ENCODE measurements around the gene SLC49A3.

SLC49A3 gene

GRCh38 chr4:687971-688853 is 739 bp downstream of the SLC49A3 start:
- TF ChIP-seq CTCF (IDR thresholded peaks at IDR 0.05; ENCODE audit: extremely low read depth, insufficient read depth, missing control alignments) = no peak
- in situ Hi-C loops (cut with MboI; ENCODE audit: low pct_unique_long_range_greater_than_20kb, low sequenced_read_pairs, unreplicated experiment) = no loop called here
- no peak for DNase-seq (ENCODE audit: low spot score)

GRCh38 chr4:687048-687970 is 1.6 kb downstream of the SLC49A3 start:
- in situ Hi-C loops (cut with MboI; ENCODE audit: low pct_unique_long_range_greater_than_20kb, low sequenced_read_pairs, unreplicated experiment) = no loop called here
- TF ChIP-seq CTCF (IDR thresholded peaks at IDR 0.05; ENCODE audit: extremely low read depth, insufficient read depth, missing control alignments) = no peak
- no peak for DNase-seq (ENCODE audit: low spot score)

- in situ Hi-C loops (cut with MboI; ENCODE audit: low pct_unique_long_range_greater_than_20kb, low sequenced_read_pairs, unreplicated experiment) = no loop called here
- TF ChIP-seq CTCF (IDR thresholded peaks at IDR 0.05; ENCODE audit: extremely low read depth, insufficient read depth, missing control alignments) = no peak
- DNase-seq (ENCODE audit: low spot score) = no peak
Measured at GRCh38 chr4:686413-687040, 2.4 kb downstream of the SLC49A3 start.

GRCh38 chr4:685679-686412 is 3.1 kb downstream of the SLC49A3 start:
- TF ChIP-seq CTCF (IDR thresholded peaks at IDR 0.05; ENCODE audit: extremely low read depth, insufficient read depth, missing control alignments) = peak; percentile 2
- DNase-seq (ENCODE audit: low spot score) = no peak
- in situ Hi-C loops (cut with MboI; ENCODE audit: low pct_unique_long_range_greater_than_20kb, low sequenced_read_pairs, unreplicated experiment) = no loop called here

- in situ Hi-C loops (cut with MboI; ENCODE audit: low pct_unique_long_range_greater_than_20kb, low sequenced_read_pairs, unreplicated experiment) = no loop called here
- no peak for TF ChIP-seq CTCF (IDR thresholded peaks at IDR 0.05; ENCODE audit: extremely low read depth, insufficient read depth, missing control alignments)
- DNase-seq (ENCODE audit: low spot score) = no peak
Measured at GRCh38 chr4:684623-685327, 4.2 kb downstream of the SLC49A3 start.
